GM20431 (cell line): ENCODE results near the gene ZNF414.
"Not testable (repeated sequence)": the region's sequence is repeated elsewhere in the genome, so short reads cannot be mapped to it uniquely, and the experiment has no call there.

Experiments
- in situ Hi-C: fragments of 300-500 bp; cut with MseI, MboI; formaldehyde crosslinking; loops from one replicate; pipeline ENCODE4 v1.15.0; 2020; ENCODE audit warnings: low sequenced_read_pairs; ENCODE audit not compliant: unreplicated experiment

ZNF414 gene

GRCh38 chr19:8519388-8519787 is 5.4 kb upstream of the ZNF414 start:
- in situ Hi-C loops = no loop called here

GRCh38 chr19:8518536-8518935 is 4.6 kb upstream of the ZNF414 start:
- in situ Hi-C loops = no loop called here

- in situ Hi-C loops = no loop called here
Measured at GRCh38 chr19:8517551-8518442, 3.8 kb upstream of the ZNF414 start.

- in situ Hi-C loops = no loop called here
Measured at GRCh38 chr19:8515317-8515716, 1.4 kb upstream of the ZNF414 start.

- in situ Hi-C loops = not testable (repeated sequence)
Measured at GRCh38 chr19:8514505-8515009, 590 bp upstream of the ZNF414 start.

GRCh38 chr19:8513036-8513686 is 806 bp downstream of the ZNF414 start:
- in situ Hi-C loops = no loop called here

GRCh38 chr19:8512115-8512967 is 1.6 kb downstream of the ZNF414 start:
- in situ Hi-C loops = no loop called here

GRCh38 chr19:8511573-8512101 is 2.3 kb downstream of the ZNF414 start:
- in situ Hi-C loops = no loop called here

GRCh38 chr19:8510589-8511115 is 3.3 kb downstream of the ZNF414 start:
- in situ Hi-C loops = no loop called here

GRCh38 chr19:8506402-8506957 is 7.5 kb downstream of the ZNF414 start:
- in situ Hi-C loops = no loop called here

- in situ Hi-C loops = no loop called here
Measured at GRCh38 chr19:8505680-8506401, 8.1 kb downstream of the ZNF414 start.

- in situ Hi-C loops = no loop called here
Measured at GRCh38 chr19:8504919-8505318, 9.0 kb downstream of the ZNF414 start.

GRCh38 chr19:8504171-8504570 is 9.8 kb downstream of the ZNF414 start:
- in situ Hi-C loops = no loop called here

- in situ Hi-C loops = no loop called here
Measured at GRCh38 chr19:8503510-8503909, 10.5 kb downstream of the ZNF414 start.

GRCh38 chr19:8501981-8502380 is 12.0 kb downstream of the ZNF414 start:
- in situ Hi-C loops = no loop called here

GRCh38 chr19:8501516-8501915 is 12.5 kb downstream of the ZNF414 start:
- in situ Hi-C loops = no loop called here

GRCh38 chr19:8500158-8500557 is 13.8 kb downstream of the ZNF414 start:
- in situ Hi-C loops = no loop called here

- in situ Hi-C loops = no loop called here
Measured at GRCh38 chr19:8499048-8499833, 14.7 kb downstream of the ZNF414 start.
